HCT116 (cell line): ENCODE data around the gene ADGRB3. TPM values are rescaled to one million over a fixed set of nuclear protein-coding genes. Genes with fewer than 3 reads are reported as not detected.

Experiments
- ATAC-seq: fragments of 200-7000 bp; cut with Tn5 transposase; 2 replicates; pipeline ENCODE4 v1.9.1; 2020; ENCODE audit warnings: mild to moderate bottlenecking, moderate library complexity
- BruUV-seq: library from RNA; stranded (reverse); fragments of 400-500 nt; replicated peaks from 2 replicates; lab custom pipeline; 2021; lab: Mats Ljungman, UMichigan
- CTCF ChIA-PET: fragments of 300-600 bp; sonication (Branson Sonifier 250); formaldehyde crosslinking; loops from one replicate; lab custom pipeline; 2021; ENCODE audit warnings: antibody characterized with exemption; lab: Charles Lee
- POLR2A ChIA-PET: fragments of 300-600, 350-600 bp; sonication (Branson Sonifier 250); formaldehyde crosslinking; loops from one replicate; lab custom pipeline; 2021; ENCODE audit warnings: antibody characterized with exemption; lab: Charles Lee
- RAD21 ChIA-PET, 2 experiments: fragments of 300-600 bp; sonication (Branson Sonifier 250); formaldehyde crosslinking; loops; one replicate each; lab custom pipeline; 2023; ENCODE audit warnings: low total read pairs in 2 of 2; ENCODE audit not compliant: uncharacterized antibody in 2 of 2, unreplicated experiment in 2 of 2, low non-redundant PET in 1 of 2; lab: Charles Lee
- DNase-seq: peaks from one replicate; pipeline ENCODE4 v3.0.0-alpha.2; 2010; ENCODE audit warnings: low read depth, low spot score
- H2AFZ ChIP-seq: fragments of 200-600 bp; shearing (Covaris generic), sonication (generic); 2 replicates; pipeline ENCODE4 v1.6.1; 2017; ENCODE audit warnings: low read depth, mixed run types, mixed read lengths, antibody characterized with exemption, low read length; ENCODE audit not compliant: poor library complexity, severe bottlenecking
- H3K27ac ChIP-seq: 2 replicates; pipeline ENCODE4 v1.5.1; 2012; ENCODE audit warnings: low read depth, low read length
- H3K27me3 ChIP-seq: fragments of 200-600 bp; sonication (generic); 2 replicates; pipeline ENCODE4 v1.6.1; 2016; ENCODE audit warnings: mixed run types, low read length, mixed read lengths; ENCODE audit not compliant: insufficient read depth
- H3K36me3 ChIP-seq, 2 experiments: fragments of 200-500 bp in 1 of 2; fragments of 200-600 bp in 1 of 2; sonication (Bioruptor generic) in 1 of 2; sonication (generic) in 1 of 2; 2 replicates each; pipeline versions ENCODE4 v1.5.1 to v1.6.1; 2014 to 2016; ENCODE audit warnings: low read length in 2 of 2, inconsistent platforms in 1 of 2, mixed read lengths in 1 of 2, mixed run types in 1 of 2; ENCODE audit not compliant: insufficient read depth in 2 of 2, control insufficient read depth in 1 of 2
- H3K4me1 ChIP-seq, 2 experiments: fragments of 200-600 bp in 1 of 2; sonication (generic) in 1 of 2; 2 replicates each; pipeline versions ENCODE4 v1.5.1 to v1.6.1; 2012 to 2017; ENCODE audit warnings: low read length in 2 of 2, inconsistent platforms in 1 of 2, mild to moderate bottlenecking in 1 of 2, mixed read lengths in 1 of 2, mixed run types in 1 of 2, moderate library complexity in 1 of 2; ENCODE audit not compliant: insufficient read depth in 2 of 2, control insufficient read depth in 1 of 2
- H3K4me2 ChIP-seq: fragments of 200-600 bp; sonication (generic); 2 replicates; pipeline ENCODE4 v1.6.1; 2017; ENCODE audit warnings: mixed run types, low read length, mixed read lengths
- H3K4me3 ChIP-seq, 2 experiments: fragments of 200-600 bp in 1 of 2; sonication (generic) in 1 of 2; replicated peaks in 1 of 2; 2 replicates each; pipeline ENCODE4 v1.5.1; 2011 to 2016; ENCODE audit warnings: low read length in 2 of 2, control low read depth in 1 of 2, low read depth in 1 of 2, mild to moderate bottlenecking in 1 of 2, mixed read lengths in 1 of 2, mixed run types in 1 of 2
- H3K79me2 ChIP-seq: fragments of 200-600 bp; sonication (generic); 2 replicates; pipeline ENCODE4 v1.6.1; 2017; ENCODE audit warnings: mild to moderate bottlenecking, mixed run types, low read length, moderate library complexity, mixed read lengths; ENCODE audit not compliant: insufficient read depth
- H3K9ac ChIP-seq: fragments of 200-600 bp; sonication (generic); 2 replicates; pipeline ENCODE4 v1.6.1; 2016; ENCODE audit warnings: low read length, mixed read lengths
- H3K9me2 ChIP-seq: fragments of 200-600 bp; sonication (generic), shearing (Covaris generic); 2 replicates; pipeline ENCODE4 v1.6.1; 2017; ENCODE audit warnings: mixed run types, mild to moderate bottlenecking, moderate library complexity; ENCODE audit not compliant: insufficient read depth
- H3K9me3 ChIP-seq, 2 experiments: fragments of 200-500 bp in 1 of 2; fragments of 200-600 bp in 1 of 2; sonication (Bioruptor generic) in 1 of 2; sonication (generic) in 1 of 2; 2 replicates each; pipeline ENCODE4 v1.6.1; 2014 to 2017; ENCODE audit warnings: low read length in 2 of 2, mixed read lengths in 2 of 2, inconsistent platforms in 1 of 2, low read depth in 1 of 2, mild to moderate bottlenecking in 1 of 2, mixed run types in 1 of 2, moderate library complexity in 1 of 2; ENCODE audit not compliant: control insufficient read depth in 1 of 2, insufficient read depth in 1 of 2
- H4K20me1 ChIP-seq: fragments of 200-600 bp; sonication (generic), shearing (Covaris generic); 2 replicates; pipeline ENCODE4 v1.6.1; 2017; ENCODE audit warnings: mixed run types, mild to moderate bottlenecking, moderate library complexity; ENCODE audit not compliant: insufficient read depth
- CBX3 ChIP-seq: IDR thresholded peaks from 2 replicates; pipeline ENCODE4 v1.6.1; 2012; ENCODE audit warnings: low read depth
- CEBPB ChIP-seq: IDR thresholded peaks from 2 replicates; pipeline ENCODE4 v1.6.1; 2012; ENCODE audit warnings: low read depth
- CTCF ChIP-seq, 3 experiments: fragments of 200-600 bp in 1 of 3; sonication (generic) in 1 of 3; IDR thresholded peaks in 2 of 3; conservative IDR thresholded peaks in 1 of 3; 2 replicates each; pipeline ENCODE4 v1.5.1; 2012 to 2017; ENCODE audit warnings: low read depth in 2 of 3, low read length in 2 of 3, antibody characterized with exemption in 1 of 3, borderline replicate concordance in 1 of 3, control low read depth in 1 of 3, mild to moderate bottlenecking in 1 of 3, mixed read lengths in 1 of 3, mixed run types in 1 of 3, moderate library complexity in 1 of 3; ENCODE audit not compliant: insufficient read depth in 1 of 3
- ELF1 ChIP-seq: IDR thresholded peaks from 2 replicates; pipeline ENCODE4 v1.6.1; 2012; ENCODE audit warnings: low read depth, borderline replicate concordance
- EZH2 ChIP-seq: fragments of 200-600 bp; sonication (generic); IDR thresholded peaks from 2 replicates; pipeline ENCODE4 v1.6.1; 2017; ENCODE audit warnings: antibody characterized with exemption, mixed run types
- FOSL1 ChIP-seq: IDR thresholded peaks from 2 replicates; pipeline ENCODE4 v1.6.1; 2012; ENCODE audit warnings: low read depth
- JUND ChIP-seq: IDR thresholded peaks from 2 replicates; pipeline ENCODE4 v1.6.1; 2012
- MAX ChIP-seq: IDR thresholded peaks from 2 replicates; pipeline ENCODE4 v1.6.1; 2012
- POLR2A ChIP-seq: IDR thresholded peaks from 2 replicates; pipeline ENCODE4 v1.7.0; 2011; ENCODE audit warnings: borderline replicate concordance; ENCODE audit not compliant: insufficient read depth, insufficient read length; ENCODE audit errors: extremely low read depth
- POLR2AphosphoS5 ChIP-seq: IDR thresholded peaks from 2 replicates; pipeline ENCODE4 v1.6.1; 2011; ENCODE audit warnings: mild to moderate bottlenecking, low read depth, low read length, moderate library complexity
- ZBTB33 ChIP-seq: IDR thresholded peaks from 2 replicates; pipeline ENCODE4 v1.6.1; 2011; ENCODE audit warnings: mild to moderate bottlenecking, low read length, moderate library complexity; ENCODE audit not compliant: insufficient replicate concordance; ENCODE audit errors: extremely low read depth
- ZFX ChIP-seq: fragments of 450-650 bp; IDR thresholded peaks from 2 replicates; pipeline ENCODE4 v1.6.1; 2017
- ZNF274 ChIP-seq: fragments of 200-500 bp; sonication (Bioruptor generic); IDR thresholded peaks from 2 replicates; pipeline ENCODE4 v1.6.1; 2014; ENCODE audit warnings: mild to moderate bottlenecking, low read depth, low read length, inconsistent platforms
- intact Hi-C: fragments of 100-400 bp; cut with micrococcal nuclease; formaldehyde crosslinking; loops from 2 replicates; pipeline ENCODE4 v1.10.0; 2022
- total RNA-seq: library from RNA; stranded (reverse); gene quantifications from one replicate; pipeline ENCODE4 v1.2.1, GENCODE V29; 2021; ENCODE audit not compliant: unreplicated experiment

The ADGRB3 gene
- total RNA-seq, 1 experiment from 2014 or later = not detected

GRCh38 chr6:69064226-69064625, 429.1 kb downstream of the ADGRB3 start:
- H3K27ac ChIP-seq = no peak overlapping the region
- no peak overlapping the region for H3K9ac ChIP-seq
- no peak overlapping the region for H2AFZ ChIP-seq
- no peak overlapping the region for H3K4me3 ChIP-seq
- H3K36me3 ChIP-seq = no peaks in the 10 kb centered on the region
- no TSS peak for BruUV-seq
- RAD21 ChIA-PET = no interaction called here
- H3K4me1 ChIP-seq = no peaks in the 10 kb centered on the region
- H3K9me2 ChIP-seq = no peaks in the 10 kb centered on the region
- POLR2A ChIA-PET = no interaction called here
- intact Hi-C loops = no loop called here
- no peaks in the 10 kb centered on the region for H3K79me2 ChIP-seq
- no peak overlapping the region for H3K4me2 ChIP-seq
- ATAC-seq = no peak
- H4K20me1 ChIP-seq = no peaks in the 10 kb centered on the region
- no peak for DNase-seq
- TF ChIP-seq CBX3 (no peak), EZH2 (no peak), ZBTB33 (no peak), JUND (no peak), POLR2AphosphoS5 (no peak), MAX (no peak), ZNF274 (no peak), CEBPB (no peak), ELF1 (no peak), ZFX (no peak), CTCF (IDR thresholded peaks at IDR 0.05 in 2 of 3, conservative IDR thresholded peaks at IDR 0.05 in 1 of 3; ENCODE audit: borderline replicate concordance in 1 of 3, insufficient read depth in 1 of 3, low read depth in 2 of 3, low read length in 2 of 3) (no peak), POLR2A (no peak), FOSL1 (no peak)
- CTCF ChIA-PET = no interaction called here
- peaks cover 0 to 4% of the 10 kb centered on the region in 2 experiments; a peak in 1 of 4 replicates for H3K9me3 ChIP-seq
- no peaks in the 10 kb centered on the region for H3K27me3 ChIP-seq
